ENCODE results near the gene DYNLT2B. TPM values are rescaled to one million over a fixed set of nuclear protein-coding genes. Genes with fewer than 3 reads are reported as not detected.

The DYNLT2B gene
- total RNA-seq, 1 experiment from 2014 or later: 22.3 TPM

DNA sequence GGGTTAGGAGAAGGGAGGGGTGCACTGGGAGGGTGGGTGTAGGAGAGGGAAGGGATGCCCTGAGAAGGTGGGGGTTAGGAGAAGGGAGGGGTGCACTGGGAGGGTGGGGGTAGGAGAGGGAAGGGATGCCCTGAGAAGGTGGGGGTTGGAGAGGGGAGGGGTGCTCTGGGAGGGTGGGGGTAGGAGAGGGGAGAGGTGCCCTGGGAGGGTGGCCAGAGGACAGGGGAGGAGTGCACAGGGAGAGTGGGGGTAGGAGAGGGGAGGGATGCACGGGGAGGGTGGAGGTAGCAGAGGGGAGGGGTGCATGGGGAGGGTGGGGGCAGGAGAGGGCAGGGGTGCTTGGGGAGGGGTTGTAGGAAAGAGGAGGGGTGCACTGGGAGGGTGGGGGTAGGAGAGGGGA, 16.9 kb upstream of the DYNLT2B start:
- BruUV-seq (replicated peaks): no TSS peak
- ChIA-PET CTCF (no interaction called here), POLR2A (no interaction called here)
- Mint-ChIP-seq H3K27ac (ENCODE audit: low read depth, unreplicated experiment) (no peak overlapping the region), H3K36me3 (ENCODE audit: insufficient read depth, unreplicated experiment) (no peaks in the 10 kb centered on the region), H3K4me3 (ENCODE audit: unreplicated experiment) (no peak overlapping the region), H3K27me3 (ENCODE audit: insufficient read depth, unreplicated experiment) (no peaks in the 10 kb centered on the region), H3K9me3 (ENCODE audit: unreplicated experiment) (no peaks in the 10 kb centered on the region), H3K4me1 (ENCODE audit: insufficient read depth, unreplicated experiment) (peaks cover 16% of the 10 kb centered on the region)
- intact Hi-C loops (cut with micrococcal nuclease): loop anchor here (5.0 kb wide), 1 partner anchor 167 kb away; the partner anchor contains the start of gene RNF168
- TF ChIP-seq CTCF (IDR thresholded peaks at IDR 0.05; ENCODE audit: unreplicated experiment): no peak
- DNase-seq (ENCODE audit: unreplicated experiment): no peak

- no peaks in the 10 kb centered on the region for H3K36me3 Mint-ChIP-seq (ENCODE audit: insufficient read depth, unreplicated experiment)
- no peak for DNase-seq (ENCODE audit: unreplicated experiment)
- H3K27me3 Mint-ChIP-seq (ENCODE audit: insufficient read depth, unreplicated experiment): no peaks in the 10 kb centered on the region
- no peak for TF ChIP-seq CTCF (IDR thresholded peaks at IDR 0.05; ENCODE audit: unreplicated experiment)
- peaks cover 3% of the 10 kb centered on the region for H3K4me1 Mint-ChIP-seq (ENCODE audit: insufficient read depth, unreplicated experiment)
- no peak overlapping the region for H3K27ac Mint-ChIP-seq (ENCODE audit: low read depth, unreplicated experiment)
- intact Hi-C loops (cut with micrococcal nuclease): no loop called here
- POLR2A ChIA-PET: interaction anchor here (1.3 kb wide), 1 partner anchor 14 kb away, joined by 3 read pairs; the partner anchor contains the start of gene DYNLT2B
- no TSS peak for BruUV-seq (replicated peaks)
- H3K4me3 Mint-ChIP-seq (ENCODE audit: unreplicated experiment): no peak overlapping the region
- CTCF ChIA-PET: interaction anchor here (1.2 to 1.4 kb wide), 2 partner anchors 12 to 23 kb away, joined by 3 read pairs; no protein-coding TSS in a partner anchor
- no peaks in the 10 kb centered on the region for H3K9me3 Mint-ChIP-seq (ENCODE audit: unreplicated experiment)
Measured at GRCh38 chr3:196332168-196332567, 14.1 kb upstream of the DYNLT2B start.

GRCh38 chr3:196327405-196327804, 9.4 kb upstream of the DYNLT2B start:
- ChIA-PET CTCF (no interaction called here), POLR2A (interaction anchor here (1.1 to 1.8 kb wide), 2 partner anchors 10 to 11 kb away, joined by 3 to 6 read pairs; partner anchors contain the start of genes DYNLT2B and TM4SF19)
- Mint-ChIP-seq H3K27me3 (ENCODE audit: insufficient read depth, unreplicated experiment) (no peaks in the 10 kb centered on the region), H3K36me3 (ENCODE audit: insufficient read depth, unreplicated experiment) (peaks cover 13% of the 10 kb centered on the region), H3K27ac (ENCODE audit: low read depth, unreplicated experiment) (no peak overlapping the region), H3K9me3 (ENCODE audit: unreplicated experiment) (no peaks in the 10 kb centered on the region), H3K4me1 (ENCODE audit: insufficient read depth, unreplicated experiment) (no peaks in the 10 kb centered on the region), H3K4me3 (ENCODE audit: unreplicated experiment) (no peak overlapping the region)
- intact Hi-C loops (cut with micrococcal nuclease): no loop called here
- TF ChIP-seq CTCF (IDR thresholded peaks at IDR 0.05; ENCODE audit: unreplicated experiment): no peak
- BruUV-seq (replicated peaks): no TSS peak
- no peak for DNase-seq (ENCODE audit: unreplicated experiment)

- DNase-seq (ENCODE audit: unreplicated experiment): no peak
- BruUV-seq (replicated peaks): no TSS peak
- no peak for TF ChIP-seq CTCF (IDR thresholded peaks at IDR 0.05; ENCODE audit: unreplicated experiment)
- intact Hi-C loops (cut with micrococcal nuclease): no loop called here
- Mint-ChIP-seq H3K4me3 (ENCODE audit: unreplicated experiment) (no peak overlapping the region), H3K36me3 (ENCODE audit: insufficient read depth, unreplicated experiment) (peaks cover 17% of the 10 kb centered on the region), H3K27ac (ENCODE audit: low read depth, unreplicated experiment) (no peak overlapping the region), H3K27me3 (ENCODE audit: insufficient read depth, unreplicated experiment) (no peaks in the 10 kb centered on the region), H3K9me3 (ENCODE audit: unreplicated experiment) (no peaks in the 10 kb centered on the region), H3K4me1 (ENCODE audit: insufficient read depth, unreplicated experiment) (no peaks in the 10 kb centered on the region)
- POLR2A ChIA-PET: interaction anchor here (1.1 to 1.8 kb wide), 2 partner anchors 9 to 11 kb away, joined by 3 to 6 read pairs; partner anchors contain the start of genes DYNLT2B and TM4SF19
- CTCF ChIA-PET: no interaction called here
Measured at GRCh38 chr3:196326936-196327335, 8.9 kb upstream of the DYNLT2B start.

Measured in MCF 10A (cell line).